Epithelial cell of umbilical artery (primary cell): ENCODE results near the gene HFE. TPM values are rescaled to one million over a fixed set of nuclear protein-coding genes. Genes with fewer than 3 reads are reported as not detected.

ENCODE experiments used
- total RNA-seq: library from RNA; depleted of rRNA; stranded (reverse); fragments of >200 nt; gene quantifications from 2 replicates; pipeline ENCODE4 v1.2.3, GENCODE V29; 2014

The HFE gene, protein sequence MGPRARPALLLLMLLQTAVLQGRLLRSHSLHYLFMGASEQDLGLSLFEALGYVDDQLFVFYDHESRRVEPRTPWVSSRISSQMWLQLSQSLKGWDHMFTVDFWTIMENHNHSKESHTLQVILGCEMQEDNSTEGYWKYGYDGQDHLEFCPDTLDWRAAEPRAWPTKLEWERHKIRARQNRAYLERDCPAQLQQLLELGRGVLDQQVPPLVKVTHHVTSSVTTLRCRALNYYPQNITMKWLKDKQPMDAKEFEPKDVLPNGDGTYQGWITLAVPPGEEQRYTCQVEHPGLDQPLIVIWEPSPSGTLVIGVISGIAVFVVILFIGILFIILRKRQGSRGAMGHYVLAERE
- 3.2 and 10.3 TPM in 2 replicates for total RNA-seq

DNA sequence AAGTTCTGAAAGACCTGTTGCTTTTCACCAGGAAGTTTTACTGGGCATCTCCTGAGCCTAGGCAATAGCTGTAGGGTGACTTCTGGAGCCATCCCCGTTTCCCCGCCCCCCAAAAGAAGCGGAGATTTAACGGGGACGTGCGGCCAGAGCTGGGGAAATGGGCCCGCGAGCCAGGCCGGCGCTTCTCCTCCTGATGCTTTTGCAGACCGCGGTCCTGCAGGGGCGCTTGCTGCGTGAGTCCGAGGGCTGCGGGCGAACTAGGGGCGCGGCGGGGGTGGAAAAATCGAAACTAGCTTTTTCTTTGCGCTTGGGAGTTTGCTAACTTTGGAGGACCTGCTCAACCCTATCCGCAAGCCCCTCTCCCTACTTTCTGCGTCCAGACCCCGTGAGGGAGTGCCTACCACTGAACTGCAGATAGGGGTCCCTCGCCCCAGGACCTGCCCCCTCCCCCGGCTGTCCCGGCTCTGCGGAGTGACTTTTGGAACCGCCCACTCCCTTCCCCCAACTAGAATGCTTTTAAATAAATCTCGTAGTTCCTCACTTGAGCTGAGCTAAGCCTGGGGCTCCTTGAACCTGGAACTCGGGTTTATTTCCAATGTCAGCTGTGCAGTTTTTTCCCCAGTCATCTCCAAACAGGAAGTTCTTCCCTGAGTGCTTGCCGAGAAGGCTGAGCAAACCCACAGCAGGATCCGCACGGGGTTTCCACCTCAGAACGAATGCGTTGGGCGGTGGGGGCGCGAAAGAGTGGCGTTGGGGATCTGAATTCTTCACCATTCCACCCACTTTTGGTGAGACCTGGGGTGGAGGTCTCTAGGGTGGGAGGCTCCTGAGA, at the start of gene HFE:
Gene HFE, plus strand, starts transcription at position 146 of the 832 bp plus-strand sequence. Its CDS starts 12 bp downstream, at position 158.

Other genes starting within 250 kb of the HFE start
- not detected in 2 replicates for gene SLC17A3, start 213.2 kb upstream of the HFE start, total RNA-seq
- not detected in 2 replicates for gene SLC17A2, start 156.7 kb upstream of the HFE start, total RNA-seq
- 8.1 and 15.3 TPM in 2 replicates for gene TRIM38, start 124.6 kb upstream of the HFE start, total RNA-seq